ENCODE results near the gene BBLN. TPM values are rescaled to one million over a fixed set of nuclear protein-coding genes. Genes with fewer than 3 reads are reported as not detected.

BBLN gene
- total RNA-seq, 4 donors from 2014 or later, result 73.5 to 145 (median 132) TPM

DNA sequence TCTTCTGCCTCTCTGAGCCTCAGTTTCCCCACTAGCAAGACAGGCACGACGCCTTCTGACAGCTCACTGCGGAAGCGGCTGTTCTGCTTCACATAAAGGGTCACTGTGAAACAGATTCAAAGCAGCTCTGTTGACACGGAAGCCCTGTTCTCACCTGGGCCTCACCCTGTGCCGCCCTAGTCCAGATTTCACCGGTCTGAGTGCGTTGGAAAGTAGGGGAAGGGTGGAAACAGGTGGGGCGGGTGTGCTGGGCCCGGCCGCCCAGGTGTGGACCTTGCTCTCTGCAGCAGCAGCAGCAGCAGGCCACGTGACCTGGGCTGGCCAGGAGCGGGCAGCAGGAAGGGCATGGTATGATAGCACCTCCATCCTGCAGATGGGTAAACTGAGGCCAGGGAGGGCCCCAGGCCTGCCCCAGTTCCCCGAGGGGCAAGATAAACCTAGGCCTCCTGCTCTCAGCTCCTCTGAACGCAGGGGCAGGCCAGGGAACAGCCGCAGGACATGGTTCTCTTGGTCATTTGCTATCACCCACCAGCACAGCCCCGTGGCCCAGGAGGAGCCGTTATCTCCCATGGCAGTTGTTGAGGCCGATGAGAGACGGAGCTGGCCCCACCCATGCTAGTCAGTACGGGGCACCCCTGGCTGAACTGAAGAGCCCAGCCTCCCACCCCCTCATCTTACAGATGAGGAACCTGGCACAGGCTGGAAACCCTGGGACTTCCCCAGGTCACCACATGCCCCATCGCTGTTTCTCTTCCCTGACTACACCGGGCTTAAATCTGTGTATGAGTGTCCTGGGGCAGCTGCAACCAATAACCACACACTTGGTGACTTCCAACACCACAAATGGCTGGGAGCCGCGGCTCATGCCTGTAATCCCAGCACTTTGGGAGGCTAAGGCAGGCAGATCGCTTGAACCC, 44.6 kb upstream of the BBLN start:
- Histone ChIP-seq H3K4me1 (peaks cover 13 to 28% of the 10 kb centered on the region in 2 donors), H3K36me3 (peaks cover 0 to 6% of the 10 kb centered on the region in 2 donors), H3K27me3 (no peaks in the 10 kb centered on the region), H3K9me3 (no peaks in the 10 kb centered on the region), H3K4me3 (no peak overlapping the region), H3K27ac (no peak overlapping the region)
- no peak for TF ChIP-seq POLR2A (IDR thresholded peaks at IDR 0.05)
- TF ChIP-seq, protein P1, sequence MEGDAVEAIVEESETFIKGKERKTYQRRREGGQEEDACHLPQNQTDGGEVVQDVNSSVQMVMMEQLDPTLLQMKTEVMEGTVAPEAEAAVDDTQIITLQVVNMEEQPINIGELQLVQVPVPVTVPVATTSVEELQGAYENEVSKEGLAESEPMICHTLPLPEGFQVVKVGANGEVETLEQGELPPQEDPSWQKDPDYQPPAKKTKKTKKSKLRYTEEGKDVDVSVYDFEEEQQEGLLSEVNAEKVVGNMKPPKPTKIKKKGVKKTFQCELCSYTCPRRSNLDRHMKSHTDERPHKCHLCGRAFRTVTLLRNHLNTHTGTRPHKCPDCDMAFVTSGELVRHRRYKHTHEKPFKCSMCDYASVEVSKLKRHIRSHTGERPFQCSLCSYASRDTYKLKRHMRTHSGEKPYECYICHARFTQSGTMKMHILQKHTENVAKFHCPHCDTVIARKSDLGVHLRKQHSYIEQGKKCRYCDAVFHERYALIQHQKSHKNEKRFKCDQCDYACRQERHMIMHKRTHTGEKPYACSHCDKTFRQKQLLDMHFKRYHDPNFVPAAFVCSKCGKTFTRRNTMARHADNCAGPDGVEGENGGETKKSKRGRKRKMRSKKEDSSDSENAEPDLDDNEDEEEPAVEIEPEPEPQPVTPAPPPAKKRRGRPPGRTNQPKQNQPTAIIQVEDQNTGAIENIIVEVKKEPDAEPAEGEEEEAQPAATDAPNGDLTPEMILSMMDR (IDR thresholded peaks at IDR 0.05 in 4 of 5, conservative IDR thresholded peaks at IDR 0.05 in 1 of 5), result no peak
- intact Hi-C loops (cut with DNase I; ENCODE audit: low total_unique reads) (loop anchor here (5.0 kb wide), 2 partner anchors 33 to 173 kb away; no protein-coding TSS in a partner anchor), in situ Hi-C loops (cut with MboI; ENCODE audit: low sequenced_read_pairs in 4 of 4) (loop anchor here in 3 of 4 donors (10.0 to 25.0 kb wide), 2 partner anchors 153 to 161 kb away; no protein-coding TSS in a partner anchor)
- no peak for ATAC-seq
- peak in 1 of 2 donors; percentile 20 for DNase-seq

DNA sequence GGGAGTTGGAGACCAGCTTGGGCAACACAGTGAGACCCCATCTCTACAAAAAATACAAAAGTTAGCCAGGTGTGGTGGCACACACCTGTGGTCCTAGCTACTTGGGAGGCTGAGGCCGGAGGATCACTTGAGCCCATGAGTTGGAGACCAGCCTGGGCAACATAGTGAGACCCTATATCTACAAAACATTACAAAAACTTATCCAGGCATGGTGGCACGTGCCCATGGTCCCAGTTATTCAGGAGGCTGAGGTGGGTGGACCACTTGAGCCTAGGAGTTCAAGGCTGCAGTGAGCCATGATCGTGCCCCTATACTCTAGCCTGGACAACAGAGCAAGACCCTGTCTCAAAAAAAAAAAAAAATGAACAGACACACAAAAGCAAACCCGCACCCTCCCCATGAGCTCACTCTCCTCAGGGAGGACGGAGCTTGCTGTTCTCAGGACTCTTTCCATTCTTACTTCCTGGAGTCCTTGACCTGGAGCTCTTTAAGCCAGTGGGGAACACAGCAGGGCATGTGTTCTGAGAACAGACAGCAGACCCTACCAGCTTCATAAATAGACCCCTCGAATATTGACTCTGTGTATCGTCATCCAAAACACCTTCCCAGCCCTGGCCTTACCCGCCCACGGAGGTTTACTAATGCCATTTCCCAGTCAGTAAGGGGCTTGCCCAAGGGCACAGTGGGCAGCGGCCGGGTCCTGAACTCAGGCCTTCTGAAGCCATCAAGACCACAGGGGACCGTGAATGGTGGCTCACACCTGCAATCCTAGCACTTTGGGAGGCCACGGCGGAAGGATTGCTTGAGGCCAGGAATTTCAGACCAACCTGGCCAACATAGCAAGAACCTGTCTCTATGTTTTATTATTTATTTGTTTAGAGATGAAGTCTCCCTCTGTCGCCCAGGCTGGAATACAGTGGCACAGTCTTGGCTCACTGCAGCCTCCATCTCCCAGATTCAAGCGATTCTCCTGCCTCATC, 43.7 kb upstream of the BBLN start:
- Histone ChIP-seq H3K4me1 (peaks cover 13 to 20% of the 10 kb centered on the region in 2 donors), H3K4me3 (no peak overlapping the region), H3K9me3 (no peaks in the 10 kb centered on the region), H3K27ac (no peak overlapping the region), H3K36me3 (peaks cover 0 to 11% of the 10 kb centered on the region in 2 donors), H3K27me3 (no peaks in the 10 kb centered on the region)
- in situ Hi-C loops (cut with MboI; ENCODE audit: low sequenced_read_pairs in 4 of 4) (loop anchor here in 3 of 4 donors (10.0 to 25.0 kb wide), 2 partner anchors 154 to 162 kb away; no protein-coding TSS in a partner anchor), intact Hi-C loops (cut with DNase I; ENCODE audit: low total_unique reads) (loop anchor here (5.0 kb wide), 2 partner anchors 34 to 174 kb away; no protein-coding TSS in a partner anchor)
- ATAC-seq (no peak), DNase-seq (peak in 1 of 2 donors; percentile 13)
- TF ChIP-seq POLR2A (IDR thresholded peaks at IDR 0.05), result no peak
- TF ChIP-seq, protein P1 (IDR thresholded peaks at IDR 0.05 in 4 of 5, conservative IDR thresholded peaks at IDR 0.05 in 1 of 5), result no peak

DNA sequence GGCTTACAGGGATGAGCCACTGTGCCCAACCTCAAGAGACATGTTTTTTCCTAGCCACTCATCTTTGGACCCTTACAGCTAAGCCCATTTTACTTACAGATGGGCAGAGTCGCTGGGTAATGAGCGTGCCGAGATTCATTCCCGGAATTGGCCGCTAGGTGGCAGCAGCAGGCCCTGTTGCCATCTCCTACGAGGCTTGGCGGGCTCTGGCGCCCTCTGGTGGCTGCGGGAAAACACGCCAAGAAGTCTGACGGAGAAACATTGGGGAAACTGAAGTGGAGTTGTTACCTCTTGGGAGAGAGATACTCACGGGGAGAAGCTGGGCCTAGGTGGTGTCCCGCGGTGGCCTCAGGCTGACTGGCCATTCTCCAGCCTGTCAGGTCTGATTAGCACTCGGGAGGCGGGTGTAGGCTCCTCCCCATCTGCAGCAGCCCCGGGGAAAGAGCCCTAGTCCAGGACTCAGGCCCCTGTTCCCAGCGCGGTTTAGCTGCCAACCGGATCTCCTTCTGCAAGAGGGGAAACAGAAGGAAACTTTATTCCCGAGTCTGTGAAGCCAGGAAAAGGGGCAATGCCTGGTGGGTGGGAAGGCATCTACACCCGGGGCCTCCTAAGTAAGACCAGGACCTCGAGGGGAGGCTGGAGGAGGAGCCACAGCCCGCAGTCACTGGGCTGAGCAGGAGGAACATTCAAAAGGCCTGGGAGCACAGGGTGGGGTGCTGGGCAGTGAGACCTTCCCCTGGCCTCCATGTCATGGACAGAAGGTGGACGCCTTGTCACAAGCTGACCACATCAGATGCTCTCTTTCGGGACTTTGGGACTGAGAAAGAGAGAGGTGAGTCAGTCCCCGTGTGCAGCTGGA, 42.2 kb upstream of the BBLN start:
- H3K36me3 ChIP-seq, result peaks cover 0 to 21% of the 10 kb centered on the region in 2 donors
- peaks cover 8 to 10% of the 10 kb centered on the region in 2 donors for H3K4me1 ChIP-seq
- no peaks in the 10 kb centered on the region for H3K9me3 ChIP-seq
- H3K27me3 ChIP-seq, result no peaks in the 10 kb centered on the region
- H3K4me3 ChIP-seq, result no peak overlapping the region
- H3K27ac ChIP-seq, result peak overlapping the region in 1 of 4 donors; percentile 29
- in situ Hi-C loops (cut with MboI; ENCODE audit: low sequenced_read_pairs in 4 of 4) (loop anchor here in 3 of 4 donors (10.0 to 25.0 kb wide), 2 partner anchors 156 to 163 kb away; no protein-coding TSS in a partner anchor), intact Hi-C loops (cut with DNase I; ENCODE audit: low total_unique reads) (loop anchor here (5.0 kb wide), 2 partner anchors 36 to 176 kb away; no protein-coding TSS in a partner anchor)
- TF ChIP-seq, protein P1 (IDR thresholded peaks at IDR 0.05 in 4 of 5, conservative IDR thresholded peaks at IDR 0.05 in 1 of 5), result peak; percentile 100
- TF ChIP-seq POLR2A (IDR thresholded peaks at IDR 0.05), result no peak
- DNase-seq (peak; percentile 83 to 88), ATAC-seq (peak; percentile 68 to 75)
